GM19463 (cell line): Measurements from ENCODE around the gene PSMD1.
"Not testable (repeated sequence)": the region's sequence is repeated elsewhere in the genome, so short reads cannot be mapped to it uniquely, and the experiment has no call there.

ENCODE experiments used
- ATAC-seq: cut with Tn5 transposase; IDR thresholded peaks from one replicate; pipeline ENCODE4 v1.9.1; 2021; ENCODE audit warnings: mild to moderate bottlenecking, moderate library complexity; ENCODE audit not compliant: unreplicated experiment

The PSMD1 gene

DNA sequence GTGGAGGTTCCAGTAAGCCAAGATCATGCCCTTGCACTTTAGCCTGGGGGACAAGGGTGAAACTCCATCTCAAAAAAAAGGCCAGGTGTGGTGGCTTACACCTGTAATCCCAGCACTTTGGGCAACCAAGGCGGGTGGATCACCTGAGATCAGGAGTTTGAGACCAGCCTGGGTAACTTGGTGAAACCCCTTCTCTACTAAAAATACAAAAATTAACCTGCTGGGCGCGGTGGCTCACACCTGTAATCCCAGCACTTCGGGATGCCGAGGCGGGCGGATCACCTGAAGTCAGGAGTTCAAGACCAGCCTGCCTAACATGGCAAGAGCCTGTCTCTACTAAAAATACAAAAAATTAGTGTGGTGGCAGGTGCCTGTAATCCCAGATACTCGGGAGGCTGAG lies 84.1 kb downstream of the PSMD1 start:
- ATAC-seq = not testable (repeated sequence)

DNA sequence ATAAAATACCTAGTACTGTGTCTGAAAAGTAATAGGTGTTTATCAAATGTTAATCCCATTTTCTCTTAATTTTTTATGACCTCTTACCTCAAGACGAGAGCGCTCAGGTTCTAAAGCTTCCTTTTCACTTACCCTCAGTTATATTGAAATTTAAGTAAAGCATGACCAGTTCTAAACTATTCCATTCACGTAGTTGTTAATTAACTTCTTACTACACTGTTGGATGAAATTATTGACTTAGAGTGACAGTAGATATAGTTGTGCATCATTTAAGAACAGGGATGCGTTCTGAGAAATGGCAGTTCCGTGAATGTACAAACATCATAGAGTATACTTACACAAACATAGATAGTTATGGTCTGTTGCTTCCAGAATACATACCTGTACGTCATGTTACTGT lies 88.2 kb downstream of the PSMD1 start:
- ATAC-seq = no peak

- no peak for ATAC-seq
Measured at GRCh38 chr2:231146665-231147064, 90.0 kb downstream of the PSMD1 start.

GRCh38 chr2:231152800-231153557 lies 96.3 kb downstream of the PSMD1 start:
- ATAC-seq = no peak

GRCh38 chr2:231159306-231159705 lies 102.6 kb downstream of the PSMD1 start:
- no peak for ATAC-seq

- no peak for ATAC-seq
Measured at GRCh38 chr2:231160701-231161100, 104.0 kb downstream of the PSMD1 start.

DNA sequence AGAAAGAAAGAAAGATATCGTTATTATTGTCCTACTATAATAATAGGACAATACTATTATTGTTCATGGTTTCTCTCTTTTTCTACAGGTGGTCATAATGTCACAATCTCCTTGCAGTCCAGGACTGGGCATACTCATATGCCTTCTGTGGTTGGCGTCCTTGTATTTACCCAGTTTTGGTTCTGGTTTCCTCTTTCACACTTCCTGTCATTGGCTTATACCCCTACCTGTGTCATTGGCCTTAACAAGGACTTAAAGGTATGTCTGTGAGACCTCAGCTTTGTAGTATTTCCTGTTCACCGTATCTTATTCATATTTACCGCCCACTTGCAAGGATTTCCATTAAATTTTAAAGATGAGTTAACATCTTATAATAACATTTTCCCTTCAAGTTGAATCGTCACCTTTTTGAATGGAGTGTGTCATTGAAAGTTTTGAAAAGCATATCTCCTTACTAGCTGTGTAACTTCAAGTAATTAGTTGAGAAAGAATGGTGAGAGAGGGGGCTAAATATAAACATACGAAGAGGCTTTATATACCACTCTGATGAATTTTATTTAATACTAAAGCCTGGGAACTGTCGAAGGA lies 104.7 kb downstream of the PSMD1 start:
- peak; percentile 60 for ATAC-seq

- no peak for ATAC-seq
Measured at GRCh38 chr2:231161877-231162329, 105.2 kb downstream of the PSMD1 start.

GRCh38 chr2:231163011-231163410 lies 106.3 kb downstream of the PSMD1 start:
- no peak for ATAC-seq

- ATAC-seq = no peak
Measured at GRCh38 chr2:231163414-231164095, 106.9 kb downstream of the PSMD1 start.

- ATAC-seq = no peak
Measured at GRCh38 chr2:231167745-231168459, 111.2 kb downstream of the PSMD1 start.

DNA sequence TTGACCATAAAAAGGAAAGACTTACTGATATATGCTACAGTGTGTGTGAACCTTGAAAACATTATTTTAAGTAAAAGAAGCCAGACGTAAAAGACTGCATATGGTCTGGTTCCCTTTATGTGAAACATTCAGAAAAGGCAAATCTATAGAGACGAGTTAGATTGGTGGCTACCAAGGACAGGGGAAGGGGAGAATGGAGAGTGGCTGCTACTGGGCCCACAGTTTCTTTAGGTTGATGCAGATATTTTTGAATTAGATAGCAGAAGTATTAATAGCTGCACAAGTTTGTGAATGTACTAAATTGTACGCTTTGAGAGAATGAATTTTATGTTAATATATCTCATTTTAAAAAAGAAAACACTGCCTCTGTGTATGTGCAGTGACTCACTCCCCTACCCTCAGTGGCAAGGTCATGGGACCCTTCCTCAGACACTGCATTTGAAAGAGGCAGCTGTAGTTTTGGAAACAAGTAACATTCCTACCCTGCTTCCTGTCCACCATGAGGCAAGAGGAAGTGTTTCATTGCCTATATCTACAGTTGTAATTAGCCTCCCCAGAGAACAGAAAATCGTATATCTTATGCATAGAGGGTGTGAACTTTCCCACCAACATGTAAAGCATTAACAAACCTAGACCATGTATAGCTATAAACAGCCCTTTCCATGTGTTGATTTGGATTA lies 111.9 kb downstream of the PSMD1 start:
- no peak for ATAC-seq

DNA sequence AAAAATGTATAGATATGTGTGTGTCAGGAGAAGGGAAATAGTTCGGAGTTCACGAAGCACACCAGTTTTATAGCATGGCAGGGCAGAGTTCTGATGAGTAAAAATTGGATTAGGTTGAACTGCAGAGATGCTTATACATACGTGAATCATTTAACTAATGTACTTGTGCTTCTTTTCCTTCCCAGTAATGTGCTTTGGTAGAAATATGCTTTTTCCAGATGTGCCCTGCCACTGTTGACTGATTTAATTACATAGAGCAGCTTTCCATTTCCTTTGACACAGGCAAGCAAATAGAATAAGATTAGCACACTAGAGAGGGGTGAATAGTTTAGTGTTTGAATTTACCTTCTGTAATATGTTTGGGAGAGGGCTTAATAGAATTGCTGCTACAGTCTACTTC lies 112.8 kb downstream of the PSMD1 start:
- no peak for ATAC-seq

GRCh38 chr2:231170055-231170454 lies 113.4 kb downstream of the PSMD1 start:
- ATAC-seq = no peak

- ATAC-seq = no peak
Measured at GRCh38 chr2:231172025-231172424, 115.4 kb downstream of the PSMD1 start.

DNA sequence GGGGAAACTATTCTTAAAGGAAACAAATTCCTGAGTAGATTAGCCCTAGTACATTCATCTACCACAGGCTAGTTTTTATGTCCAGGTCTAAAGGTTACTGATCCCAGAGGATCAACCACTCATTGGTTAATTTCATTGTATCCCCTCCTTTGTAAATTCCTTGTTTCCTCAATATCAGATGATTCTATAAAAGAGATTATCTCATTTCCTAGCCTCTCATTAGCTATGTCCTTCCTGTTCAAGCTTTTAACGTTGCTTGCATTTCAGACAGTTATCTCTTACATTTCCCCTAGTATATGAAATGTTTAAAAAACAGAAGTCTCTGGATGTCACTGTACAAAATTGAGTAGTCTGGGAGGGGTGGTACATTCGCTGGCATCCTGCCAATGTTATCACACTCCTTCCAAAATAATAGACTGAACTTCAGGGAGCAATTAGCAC lies 117.6 kb downstream of the PSMD1 start:
- ATAC-seq = no peak

GRCh38 chr2:231176066-231176465 lies 119.4 kb downstream of the PSMD1 start:
- no peak for ATAC-seq

DNA sequence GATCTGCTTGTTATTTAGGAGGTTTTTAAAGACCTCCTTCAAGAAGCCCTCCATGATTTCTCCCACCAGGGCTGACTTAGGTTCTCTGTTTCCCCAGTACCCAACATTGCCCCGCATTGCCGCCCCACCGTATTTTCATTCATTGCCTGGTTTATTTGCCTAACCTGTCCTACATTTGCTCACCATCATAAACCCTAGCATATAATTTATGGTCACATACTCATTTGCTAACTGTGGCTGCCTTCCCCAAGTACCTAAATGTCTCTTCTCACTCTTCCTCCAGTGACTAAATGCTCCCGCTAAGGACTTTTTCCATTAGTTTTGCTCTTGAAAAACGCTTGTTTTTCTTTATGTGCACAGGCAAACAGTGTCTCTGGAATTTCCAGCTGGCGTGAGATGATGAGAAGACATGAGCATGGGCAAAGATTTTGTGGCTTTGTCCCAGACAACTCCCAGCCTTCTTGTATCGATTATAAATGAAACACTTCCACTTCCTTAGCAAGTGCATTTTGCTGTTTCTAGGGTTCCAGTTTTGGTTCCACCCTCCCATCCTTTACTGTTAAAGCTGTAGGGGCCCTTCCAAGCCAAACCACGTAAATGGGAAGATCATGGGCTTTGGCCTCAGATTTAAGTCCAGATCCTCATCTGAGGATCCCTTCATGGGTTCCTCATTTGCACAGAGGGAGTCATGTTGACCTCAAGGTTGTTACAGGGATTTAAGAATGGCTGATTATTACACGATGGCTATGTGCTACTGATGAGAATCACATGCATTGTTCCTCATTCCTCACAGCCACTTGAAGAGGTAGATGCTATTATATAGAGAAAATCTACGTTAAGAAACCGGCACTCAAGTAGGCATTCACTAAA lies 120.7 kb downstream of the PSMD1 start:
- no peak for ATAC-seq

DNA sequence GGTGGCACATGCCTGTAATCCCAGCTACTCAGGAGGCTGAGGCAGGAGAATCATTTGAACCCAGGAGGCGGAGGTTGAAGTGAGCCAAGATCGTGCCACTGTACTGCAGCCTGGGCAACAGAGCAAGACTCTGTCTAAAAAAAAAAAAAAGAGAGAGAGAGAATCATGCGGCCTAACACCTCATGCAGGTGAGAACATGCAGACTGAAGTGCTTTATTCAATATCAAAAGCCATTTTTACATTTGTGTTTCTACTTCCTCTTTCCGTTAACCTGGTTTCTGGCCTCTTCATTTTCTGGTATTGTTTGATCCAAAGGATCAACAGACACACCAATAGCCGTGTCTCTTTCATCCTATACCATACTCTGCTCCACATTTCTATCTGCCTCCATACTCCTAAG lies 122.1 kb downstream of the PSMD1 start:
- not testable (repeated sequence) for ATAC-seq
